Right lobe of liver (tissue), 6 donors: Measurements from ENCODE around the gene STK38L. TPM values are rescaled to one million over a fixed set of nuclear protein-coding genes. Genes with fewer than 3 reads are reported as not detected.

ENCODE experiments used
- ATAC-seq, 4 donors: fragments of 200-7000 bp; cut with Tn5 transposase; one replicate each; pipeline ENCODE4 v1.9.1; 2020; ENCODE audit warnings: mild to moderate bottlenecking in 4 of 4, moderate library complexity in 4 of 4
- DNase-seq, 3 donors: peaks; one replicate each; pipeline ENCODE4 v3.0.0-alpha.2; 2020
- H3K27ac ChIP-seq, 3 donors: fragments of 200-600 bp; one replicate each; pipeline ENCODE4 v1.8.0; 2022
- H3K27me3 ChIP-seq, 2 donors: fragments of 200-600 bp; one replicate each; pipeline ENCODE4 v1.8.0; 2022
- H3K36me3 ChIP-seq, 4 donors: fragments of 200-600 bp; sonication (generic) in 1 of 4; one replicate each; pipeline versions ENCODE4 v1.5.1 to v1.8.0; 2017 to 2022; ENCODE audit warnings: control low read depth in 1 of 4
- H3K4me1 ChIP-seq, 4 donors: fragments of 200-600 bp; sonication (generic) in 1 of 4; one replicate each; pipeline versions ENCODE4 v1.5.1 to v1.8.0; 2017 to 2022; ENCODE audit warnings: control low read depth in 1 of 4
- H3K4me3 ChIP-seq, 3 donors: fragments of 200-600 bp; one replicate each; pipeline ENCODE4 v1.8.0; 2022
- H3K9me3 ChIP-seq, 4 donors: fragments of 200-600 bp; sonication (generic) in 1 of 4; one replicate each; pipeline versions ENCODE4 v1.5.1 to v1.8.0; 2017 to 2022; ENCODE audit warnings: control low read depth in 1 of 4
- CTCF ChIP-seq, 4 donors: fragments of 200-600 bp in 3 of 4; fragments of 450-650 bp in 1 of 4; IDR thresholded peaks; one replicate each; pipeline versions ENCODE4 v1.5.1 to v1.8.0; 2016 to 2022; ENCODE audit warnings: antibody characterized with exemption in 4 of 4, mild to moderate bottlenecking in 2 of 4
- POLR2A ChIP-seq: fragments of 450-650 bp; IDR thresholded peaks from one replicate; pipeline ENCODE4 v1.6.1; 2017; ENCODE audit warnings: antibody characterized with exemption, mild to moderate bottlenecking
- WGBS: methylation state at CpG from one replicate; pipeline ENCODE4 v1.1.6; 2018; ENCODE audit warnings: low coverage, low lambda C conversion rate; ENCODE audit not compliant: insufficient coverage; ENCODE audit errors: missing lambda C conversion rate; 5-methylcytosine and 5-hydroxymethylcytosine counted together
- intact Hi-C, 2 donors: fragments of 100-400 bp; cut with DNase I; formaldehyde crosslinking; loops; one replicate each; pipeline versions ENCODE4 v1.11.2 to v1.14.1; 2022
- total RNA-seq, 6 experiments: library from RNA; depleted of rRNA in 2 of 6; stranded (reverse); fragments of >200 nt in 2 of 6; fragmentation: NEBNext Ultra II Directional in 3 of 6; extraction: Animal tissue kit (Norgen Biotek cat#: 25700) in 3 of 6; gene quantifications; one replicate each; pipeline versions ENCODE4 v1.1.0 to v1.2.4, GENCODE V29; 2016 to 2023
- donor health status: DM: no; HTN: yes; CAD: no.
- donor health status: DM: no; HTN: no; CAD: no.
- donor health status: DM: no; HTN: no; CAD: no.
- donor health status: DM: no; HTN: yes; CAD: no.
- donor health status: DM: no; HTN: yes; CAD: no.

Gene STK38L
- total RNA-seq, 6 experiments from 2014 or later = 6.0 to 18.1 (median 7.3) TPM

DNA sequence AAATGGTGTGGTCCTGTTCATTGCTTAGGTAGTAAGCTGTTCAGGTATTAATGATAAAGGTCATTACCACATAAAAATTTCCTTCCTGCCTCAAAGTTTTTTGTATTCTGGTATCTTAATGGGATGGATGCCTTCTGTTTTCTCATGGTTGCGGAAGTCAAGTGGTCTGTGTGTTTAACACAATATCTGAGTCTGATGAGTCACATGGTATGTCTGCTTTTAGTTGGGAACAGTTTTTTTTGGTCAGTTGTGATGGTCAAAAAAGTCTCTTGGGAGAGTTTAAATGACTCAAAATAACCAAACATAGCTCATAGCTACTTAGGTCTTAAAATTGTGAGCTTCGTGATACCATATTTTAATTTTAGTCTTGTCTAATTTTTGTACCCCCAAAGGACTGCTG lies 40.7 kb downstream of the STK38L start:
- no peak overlapping the region for H3K4me3 ChIP-seq
- peak overlapping the region in 1 of 3 donors; percentile 46 for H3K27ac ChIP-seq
- peak in 1 of 4 donors; percentile 68 for ATAC-seq
- DNase-seq = no peak
- no peaks in the 10 kb centered on the region for H3K27me3 ChIP-seq
- intact Hi-C loops = no loop called here
- no peaks in the 10 kb centered on the region for H3K4me1 ChIP-seq
- no peaks in the 10 kb centered on the region for H3K36me3 ChIP-seq
- H3K9me3 ChIP-seq = no peaks in the 10 kb centered on the region
- TF ChIP-seq CTCF (IDR thresholded peaks at IDR 0.05) (no peak), POLR2A (no peak)
- WGBS = 70% methylated on average over 2 of the region's 2 CpGs

DNA sequence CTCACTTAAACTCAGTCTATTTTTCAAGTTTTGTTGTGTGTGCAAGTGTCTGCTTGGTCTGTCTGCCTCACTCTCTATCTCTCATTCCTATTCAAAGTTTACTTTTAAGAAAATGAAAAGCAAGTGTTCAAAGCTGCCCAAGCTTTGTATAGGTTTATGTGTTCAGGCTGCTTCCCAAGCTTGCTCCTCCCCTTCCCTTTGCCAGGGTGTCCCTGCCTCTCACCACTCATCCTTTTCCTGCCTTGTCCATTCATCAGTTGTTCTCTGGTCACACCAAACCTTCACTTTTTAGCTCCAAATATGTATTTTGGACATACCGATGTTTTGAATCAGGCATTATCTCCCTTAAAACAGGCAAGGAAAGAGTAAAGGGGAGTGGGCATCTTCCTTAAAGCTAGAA lies 41.3 kb downstream of the STK38L start:
- 78% methylated on average over 1 of the region's 1 CpG for WGBS
- H3K4me1 ChIP-seq = no peaks in the 10 kb centered on the region
- ATAC-seq (no peak), DNase-seq (no peak)
- no peaks in the 10 kb centered on the region for H3K27me3 ChIP-seq
- intact Hi-C loops = no loop called here
- peak overlapping the region in 1 of 3 donors; percentile 46 for H3K27ac ChIP-seq
- H3K9me3 ChIP-seq = no peaks in the 10 kb centered on the region
- TF ChIP-seq CTCF (IDR thresholded peaks at IDR 0.05) = no peak
- no peak for TF ChIP-seq POLR2A
- no peak overlapping the region for H3K4me3 ChIP-seq
- no peaks in the 10 kb centered on the region for H3K36me3 ChIP-seq

DNA sequence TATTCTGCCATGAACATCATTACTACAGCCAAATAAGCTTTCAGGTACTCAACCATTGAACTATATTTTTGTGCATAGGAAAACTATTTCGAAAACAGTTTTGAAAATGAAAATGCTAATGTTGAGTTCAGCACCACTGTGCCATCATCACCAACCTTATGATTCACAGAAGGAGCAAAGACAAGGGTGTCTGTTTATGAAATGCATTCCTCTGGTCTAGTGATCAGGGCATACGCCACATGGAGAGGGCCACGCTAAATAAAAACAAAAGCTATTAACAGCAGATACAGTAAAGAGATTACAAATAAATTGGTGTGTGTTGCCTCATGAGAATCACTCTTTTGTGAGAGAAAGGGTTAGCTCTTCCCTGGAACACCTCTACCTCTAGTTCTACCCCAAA lies 45.3 kb downstream of the STK38L start:
- no peak for TF ChIP-seq CTCF (IDR thresholded peaks at IDR 0.05)
- TF ChIP-seq POLR2A = no peak
- whole genome bisulfite sequencing = 79% methylated on average over 3 of the region's 3 CpGs
- no peak overlapping the region for H3K27ac ChIP-seq
- intact Hi-C loops = no loop called here
- ATAC-seq = no peak
- no peaks in the 10 kb centered on the region for H3K36me3 ChIP-seq
- no peaks in the 10 kb centered on the region for H3K9me3 ChIP-seq
- no peak for DNase-seq
- no peaks in the 10 kb centered on the region for H3K27me3 ChIP-seq
- peaks cover 0 to 15% (median 0%) of the 10 kb centered on the region in 4 donors for H3K4me1 ChIP-seq
- H3K4me3 ChIP-seq = no peak overlapping the region

- H3K9me3 ChIP-seq = no peaks in the 10 kb centered on the region
- peak in 1 of 4 donors; percentile 25 for ATAC-seq
- no peak overlapping the region for H3K4me3 ChIP-seq
- H3K4me1 ChIP-seq = peaks cover 0 to 15% (median 0%) of the 10 kb centered on the region in 4 donors
- WGBS = 74% methylated on average over 4 of the region's 4 CpGs
- no peaks in the 10 kb centered on the region for H3K27me3 ChIP-seq
- intact Hi-C loops = no loop called here
- no peak overlapping the region for H3K27ac ChIP-seq
- TF ChIP-seq CTCF (IDR thresholded peaks at IDR 0.05) = no peak
- no peak for TF ChIP-seq POLR2A
- H3K36me3 ChIP-seq = no peaks in the 10 kb centered on the region
- no peak for DNase-seq
These were observed 46.5 kb downstream of the STK38L start for GRCh38 chr12:27290501-27291168.
